Caco-2 (cell line): ENCODE data around the gene DVL1. TPM values are rescaled to one million over a fixed set of nuclear protein-coding genes. Genes with fewer than 3 reads are reported as not detected.

Source experiments
- BruUV-seq: library from RNA; stranded (reverse); fragments of 400-500 nt; replicated peaks from 2 replicates; lab custom pipeline; 2021; lab: Mats Ljungman, UMichigan
- CTCF ChIA-PET: fragments of 300-600 bp; sonication (Branson Sonifier 250); formaldehyde crosslinking; loops from one replicate; lab custom pipeline; 2022; ENCODE audit warnings: antibody characterized with exemption; lab: Charles Lee
- POLR2A ChIA-PET: fragments of 300-600 bp; sonication (Branson Sonifier 250); formaldehyde crosslinking; loops from one replicate; lab custom pipeline; 2022; ENCODE audit warnings: antibody characterized with exemption; lab: Charles Lee
- DNase-seq, 2 experiments: peaks; one replicate each; pipeline versions ENCODE4 v3.0.0 to v3.0.0-alpha.2; 2020 to 2022
- H3K27me3 ChIP-seq: replicated peaks from 2 replicates; pipeline ENCODE4 v1.6.0; 2011; ENCODE audit warnings: low read length; ENCODE audit not compliant: control insufficient read depth, insufficient read depth
- H3K36me3 ChIP-seq: 2 replicates; pipeline ENCODE4 v1.5.1; 2011; ENCODE audit warnings: low read length; ENCODE audit not compliant: control insufficient read depth, insufficient read depth
- H3K4me1 ChIP-seq: fragments of 250-450 bp; sonication (Bioruptor Pico); 2 replicates; pipeline ENCODE4 v1.5.1; 2020; ENCODE audit warnings: mild to moderate bottlenecking
- H3K4me3 ChIP-seq: 2 replicates; pipeline ENCODE4 v1.5.1; 2011; ENCODE audit warnings: low read depth, mild to moderate bottlenecking, control low read depth, low read length
- H3K9me3 ChIP-seq: fragments of 250-450 bp; sonication (Bioruptor Pico); 2 replicates; pipeline ENCODE4 v1.5.1; 2020; ENCODE audit warnings: mild to moderate bottlenecking, moderate library complexity
- H3K27ac Mint-ChIP-seq: one replicate; pipeline ENCODE4 v1.8.0; 2022; ENCODE audit warnings: mixed read lengths; ENCODE audit not compliant: unreplicated experiment
- H3K27me3 Mint-ChIP-seq: one replicate; pipeline ENCODE4 v1.8.0; 2022; ENCODE audit warnings: mixed read lengths; ENCODE audit not compliant: insufficient read depth, unreplicated experiment
- H3K36me3 Mint-ChIP-seq: one replicate; pipeline ENCODE4 v1.8.0; 2022; ENCODE audit warnings: mild to moderate bottlenecking, mixed read lengths; ENCODE audit not compliant: insufficient read depth, unreplicated experiment
- H3K4me1 Mint-ChIP-seq: one replicate; pipeline ENCODE4 v1.8.0; 2022; ENCODE audit warnings: low read depth, mixed read lengths; ENCODE audit not compliant: unreplicated experiment
- H3K4me3 Mint-ChIP-seq: one replicate; pipeline ENCODE4 v1.8.0; 2022; ENCODE audit warnings: mild to moderate bottlenecking, moderate library complexity, mixed read lengths; ENCODE audit not compliant: unreplicated experiment
- H3K9me3 Mint-ChIP-seq: one replicate; pipeline ENCODE4 v1.8.0; 2022; ENCODE audit warnings: mixed read lengths; ENCODE audit not compliant: unreplicated experiment
- intact Hi-C: fragments of 100-400 bp; cut with micrococcal nuclease; formaldehyde crosslinking; loops from one replicate; pipeline ENCODE4 v1.10.0; 2022; ENCODE audit not compliant: unreplicated experiment
- total RNA-seq: library from RNA; stranded (reverse); gene quantifications from 2 replicates; pipeline ENCODE4 v1.2.3, GENCODE V29; 2022
- TF ChIP-seq, protein P1 (sequence below), 2 experiments: fragments of 200-600 bp in 1 of 2; IDR thresholded peaks; 1 replicate in 1 of 2; 2 replicates in 1 of 2; pipeline versions ENCODE4 v1.5.1 to v1.8.0; 2011 to 2022; ENCODE audit warnings: antibody characterized with exemption in 1 of 2, control low read depth in 1 of 2, inconsistent platforms in 1 of 2, low read depth in 1 of 2, low read length in 1 of 2, mild to moderate bottlenecking in 1 of 2, moderate library complexity in 1 of 2; ENCODE audit not compliant: insufficient read depth in 1 of 2, severe bottlenecking in 1 of 2, unreplicated experiment in 1 of 2

The DVL1 gene
- total RNA-seq, 1 experiment from 2014 or later: 40.6 TPM

- intact Hi-C loops: no loop called here
- 0 out of 2 replicates have a peak, but pooled peaks cover 5% of the 10 kb centered on the region for H3K4me1 ChIP-seq
- Mint-ChIP-seq H3K36me3 (peaks cover 49% of the 10 kb centered on the region), H3K4me1 (peaks cover 7% of the 10 kb centered on the region), H3K27me3 (no peaks in the 10 kb centered on the region), H3K9me3 (no peaks in the 10 kb centered on the region), H3K4me3 (peak overlapping the region; percentile 81), H3K27ac (peak overlapping the region; percentile 45)
- no peaks in the 10 kb centered on the region for H3K36me3 ChIP-seq
- no peak overlapping the region for H3K4me3 ChIP-seq
- ChIA-PET POLR2A (no interaction called here), CTCF (no interaction called here)
- H3K27me3 ChIP-seq: no peaks in the 10 kb centered on the region
- TF ChIP-seq, protein P1, sequence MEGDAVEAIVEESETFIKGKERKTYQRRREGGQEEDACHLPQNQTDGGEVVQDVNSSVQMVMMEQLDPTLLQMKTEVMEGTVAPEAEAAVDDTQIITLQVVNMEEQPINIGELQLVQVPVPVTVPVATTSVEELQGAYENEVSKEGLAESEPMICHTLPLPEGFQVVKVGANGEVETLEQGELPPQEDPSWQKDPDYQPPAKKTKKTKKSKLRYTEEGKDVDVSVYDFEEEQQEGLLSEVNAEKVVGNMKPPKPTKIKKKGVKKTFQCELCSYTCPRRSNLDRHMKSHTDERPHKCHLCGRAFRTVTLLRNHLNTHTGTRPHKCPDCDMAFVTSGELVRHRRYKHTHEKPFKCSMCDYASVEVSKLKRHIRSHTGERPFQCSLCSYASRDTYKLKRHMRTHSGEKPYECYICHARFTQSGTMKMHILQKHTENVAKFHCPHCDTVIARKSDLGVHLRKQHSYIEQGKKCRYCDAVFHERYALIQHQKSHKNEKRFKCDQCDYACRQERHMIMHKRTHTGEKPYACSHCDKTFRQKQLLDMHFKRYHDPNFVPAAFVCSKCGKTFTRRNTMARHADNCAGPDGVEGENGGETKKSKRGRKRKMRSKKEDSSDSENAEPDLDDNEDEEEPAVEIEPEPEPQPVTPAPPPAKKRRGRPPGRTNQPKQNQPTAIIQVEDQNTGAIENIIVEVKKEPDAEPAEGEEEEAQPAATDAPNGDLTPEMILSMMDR (IDR thresholded peaks at IDR 0.05; ENCODE audit: insufficient read depth in 1 of 2, low read depth in 1 of 2, low read length in 1 of 2, severe bottlenecking in 1 of 2, unreplicated experiment in 1 of 2): no peak
- no peak for DNase-seq
- H3K9me3 ChIP-seq: no peaks in the 10 kb centered on the region
- BruUV-seq: no TSS peak
Observed at GRCh38 chr1:1322418-1322817, 26.8 kb downstream of the DVL1 start.

DNA sequence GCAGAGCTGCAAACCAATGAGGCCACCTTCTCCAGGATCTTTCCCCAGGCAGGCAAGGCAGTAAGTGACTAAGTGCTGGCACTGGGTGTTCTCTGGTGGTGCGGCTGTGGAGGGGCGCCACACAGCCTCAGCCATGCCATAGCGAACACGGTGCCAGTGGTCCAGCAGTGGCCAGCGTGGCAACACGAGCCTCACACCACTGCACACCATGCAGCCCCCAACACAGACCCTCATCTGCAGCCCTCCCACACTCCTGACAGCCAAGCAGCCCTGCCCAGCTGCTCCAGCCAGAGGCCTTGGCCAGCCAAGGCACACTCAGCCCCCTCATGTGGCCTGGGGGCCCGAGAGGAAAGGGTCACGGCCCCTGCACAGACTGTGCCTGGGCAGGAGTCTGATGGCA, 27.7 kb downstream of the DVL1 start:
- CTCF ChIA-PET: no interaction called here
- H3K4me3 ChIP-seq: no peak overlapping the region
- H3K27me3 Mint-ChIP-seq: no peaks in the 10 kb centered on the region
- TF ChIP-seq, protein P1 (IDR thresholded peaks at IDR 0.05; ENCODE audit: insufficient read depth in 1 of 2, low read depth in 1 of 2, low read length in 1 of 2, severe bottlenecking in 1 of 2, unreplicated experiment in 1 of 2): no peak
- POLR2A ChIA-PET: no interaction called here
- no peak for DNase-seq
- peaks cover 7% of the 10 kb centered on the region for H3K4me1 Mint-ChIP-seq
- H3K36me3 Mint-ChIP-seq: peaks cover 51% of the 10 kb centered on the region
- H3K4me3 Mint-ChIP-seq: no peak overlapping the region
- H3K9me3 ChIP-seq: no peaks in the 10 kb centered on the region
- BruUV-seq: no TSS peak
- H3K36me3 ChIP-seq: no peaks in the 10 kb centered on the region
- 0 out of 2 replicates have a peak, but pooled peaks cover 5% of the 10 kb centered on the region for H3K4me1 ChIP-seq
- no peaks in the 10 kb centered on the region for H3K9me3 Mint-ChIP-seq
- no peaks in the 10 kb centered on the region for H3K27me3 ChIP-seq
- no peak overlapping the region for H3K27ac Mint-ChIP-seq
- intact Hi-C loops: no loop called here

GRCh38 chr1:1320666-1321448, 28.4 kb downstream of the DVL1 start:
- TF ChIP-seq, protein P1 (IDR thresholded peaks at IDR 0.05; ENCODE audit: insufficient read depth in 1 of 2, low read depth in 1 of 2, low read length in 1 of 2, severe bottlenecking in 1 of 2, unreplicated experiment in 1 of 2): no peak
- Mint-ChIP-seq H3K27me3 (no peaks in the 10 kb centered on the region), H3K9me3 (no peaks in the 10 kb centered on the region), H3K4me3 (no peak overlapping the region), H3K27ac (no peak overlapping the region), H3K4me1 (peaks cover 7% of the 10 kb centered on the region), H3K36me3 (peaks cover 56% of the 10 kb centered on the region)
- no peaks in the 10 kb centered on the region for H3K27me3 ChIP-seq
- POLR2A ChIA-PET: no interaction called here
- H3K4me3 ChIP-seq: no peak overlapping the region
- no TSS peak for BruUV-seq
- no peak for DNase-seq
- H3K36me3 ChIP-seq: no peaks in the 10 kb centered on the region
- CTCF ChIA-PET: no interaction called here
- 0 out of 2 replicates have a peak, but pooled peaks cover 5% of the 10 kb centered on the region for H3K4me1 ChIP-seq
- no peaks in the 10 kb centered on the region for H3K9me3 ChIP-seq
- intact Hi-C loops: no loop called here
